ENCODE measurements around the gene DYNLT2B.

Gene DYNLT2B

DNA sequence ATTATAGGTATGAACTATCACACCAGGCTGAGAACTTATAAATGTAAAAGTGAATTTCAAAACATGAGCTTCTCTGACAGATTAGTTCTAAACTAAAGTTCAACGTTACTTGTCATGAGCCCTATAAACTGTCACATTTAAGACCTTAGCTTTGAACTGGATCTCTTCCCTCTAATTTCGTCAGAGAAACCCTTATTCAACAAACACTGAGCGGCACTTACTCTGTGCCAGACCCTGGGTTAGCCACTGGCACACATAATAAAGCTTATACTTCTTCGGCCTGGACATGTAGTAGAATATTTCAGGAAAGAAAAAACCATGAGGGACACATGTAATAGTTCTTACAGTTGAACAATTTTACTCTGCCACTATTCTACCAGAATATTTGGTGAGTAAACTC is 36.1 kb downstream of the DYNLT2B start:
- TF ChIP-seq ZFP30 (CRISPR knock-in tag; IDR thresholded peaks at IDR 0.05), result no peak
- TF ChIP-seq ZNF70 (CRISPR knock-in tag; IDR thresholded peaks at IDR 0.05), result no peak
- no peak for TF ChIP-seq SNAI2 (CRISPR knock-in tag; IDR thresholded peaks at IDR 0.05)
- ATAC-seq, result no peak

DNA sequence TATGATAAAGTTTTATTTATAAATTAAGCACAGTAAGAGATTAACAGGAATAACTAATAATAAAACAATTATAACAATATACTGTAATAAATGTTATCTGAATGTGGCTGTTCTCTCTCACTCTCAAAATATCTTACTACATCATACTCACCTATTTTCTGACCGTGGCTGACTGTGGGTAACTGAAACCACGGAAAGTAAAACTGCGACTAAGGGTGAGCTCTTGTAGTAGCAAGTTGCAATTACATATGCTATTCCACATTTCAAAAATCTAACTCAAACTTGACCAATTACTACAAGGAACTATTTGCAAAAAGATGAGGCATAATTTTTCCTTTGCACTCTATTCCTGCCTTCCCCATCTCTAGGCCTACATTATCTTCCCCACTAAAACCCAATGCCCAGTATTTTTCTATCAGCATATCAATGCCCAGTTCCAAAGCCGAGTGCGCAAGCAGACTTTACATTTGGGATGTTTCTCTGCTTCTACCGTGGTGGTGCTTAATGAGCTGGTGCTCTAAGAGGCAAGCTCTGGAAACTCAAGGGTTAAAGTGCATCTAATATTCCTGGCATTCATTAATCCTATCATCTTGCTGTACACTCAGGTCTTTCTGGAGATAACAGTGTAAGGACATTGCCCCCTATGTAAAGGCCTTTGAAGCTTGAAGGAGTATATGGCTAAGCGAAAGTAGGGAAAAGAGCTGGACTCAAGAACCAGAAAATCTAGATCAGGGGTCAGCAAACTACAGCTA is 37.2 kb downstream of the DYNLT2B start:
- ATAC-seq, result no peak
- TF ChIP-seq ESRRG (CRISPR knock-in tag; IDR thresholded peaks at IDR 0.05) (no peak), CSDC2 (CRISPR knock-in tag; IDR thresholded peaks at IDR 0.05) (no peak), ZFP3 (CRISPR knock-in tag; IDR thresholded peaks at IDR 0.05) (no peak), ZNF565 (CRISPR knock-in tag; conservative IDR thresholded peaks at IDR 0.05; ENCODE audit: low read depth) (no peak), GLIS3 (CRISPR knock-in tag; IDR thresholded peaks at IDR 0.05) (no peak), TCF4 (CRISPR knock-in tag; IDR thresholded peaks at IDR 0.05; ENCODE audit: borderline replicate concordance) (no peak), OSR1 (CRISPR knock-in tag; IDR thresholded peaks at IDR 0.05) (no peak), ZC3H10 (CRISPR knock-in tag; IDR thresholded peaks at IDR 0.05) (no peak), SNAI2 (CRISPR knock-in tag; IDR thresholded peaks at IDR 0.05) (no peak), ZNF70 (CRISPR knock-in tag; IDR thresholded peaks at IDR 0.05) (no peak), TOX (CRISPR knock-in tag; IDR thresholded peaks at IDR 0.05; ENCODE audit: borderline replicate concordance) (no peak), ZNF8 (CRISPR knock-in tag; IDR thresholded peaks at IDR 0.05) (no peak), BACH2 (CRISPR knock-in tag; IDR thresholded peaks at IDR 0.05; ENCODE audit: borderline replicate concordance) (no peak)
- TF ChIP-seq, protein P1, sequence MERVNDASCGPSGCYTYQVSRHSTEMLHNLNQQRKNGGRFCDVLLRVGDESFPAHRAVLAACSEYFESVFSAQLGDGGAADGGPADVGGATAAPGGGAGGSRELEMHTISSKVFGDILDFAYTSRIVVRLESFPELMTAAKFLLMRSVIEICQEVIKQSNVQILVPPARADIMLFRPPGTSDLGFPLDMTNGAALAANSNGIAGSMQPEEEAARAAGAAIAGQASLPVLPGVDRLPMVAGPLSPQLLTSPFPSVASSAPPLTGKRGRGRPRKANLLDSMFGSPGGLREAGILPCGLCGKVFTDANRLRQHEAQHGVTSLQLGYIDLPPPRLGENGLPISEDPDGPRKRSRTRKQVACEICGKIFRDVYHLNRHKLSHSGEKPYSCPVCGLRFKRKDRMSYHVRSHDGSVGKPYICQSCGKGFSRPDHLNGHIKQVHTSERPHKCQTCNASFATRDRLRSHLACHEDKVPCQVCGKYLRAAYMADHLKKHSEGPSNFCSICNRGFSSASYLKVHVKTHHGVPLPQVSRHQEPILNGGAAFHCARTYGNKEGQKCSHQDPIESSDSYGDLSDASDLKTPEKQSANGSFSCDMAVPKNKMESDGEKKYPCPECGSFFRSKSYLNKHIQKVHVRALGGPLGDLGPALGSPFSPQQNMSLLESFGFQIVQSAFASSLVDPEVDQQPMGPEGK (CRISPR knock-in tag; IDR thresholded peaks at IDR 0.05; ENCODE audit: borderline replicate concordance), result no peak
- TF ChIP-seq, protein P2, sequence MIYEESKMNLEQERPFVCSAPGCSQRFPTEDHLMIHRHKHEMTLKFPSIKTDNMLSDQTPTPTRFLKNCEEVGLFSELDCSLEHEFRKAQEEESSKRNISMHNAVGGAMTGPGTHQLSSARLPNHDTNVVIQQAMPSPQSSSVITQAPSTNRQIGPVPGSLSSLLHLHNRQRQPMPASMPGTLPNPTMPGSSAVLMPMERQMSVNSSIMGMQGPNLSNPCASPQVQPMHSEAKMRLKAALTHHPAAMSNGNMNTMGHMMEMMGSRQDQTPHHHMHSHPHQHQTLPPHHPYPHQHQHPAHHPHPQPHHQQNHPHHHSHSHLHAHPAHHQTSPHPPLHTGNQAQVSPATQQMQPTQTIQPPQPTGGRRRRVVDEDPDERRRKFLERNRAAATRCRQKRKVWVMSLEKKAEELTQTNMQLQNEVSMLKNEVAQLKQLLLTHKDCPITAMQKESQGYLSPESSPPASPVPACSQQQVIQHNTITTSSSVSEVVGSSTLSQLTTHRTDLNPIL (CRISPR knock-in tag; IDR thresholded peaks at IDR 0.05; ENCODE audit: low read depth), result no peak
- TF ChIP-seq, protein P3, sequence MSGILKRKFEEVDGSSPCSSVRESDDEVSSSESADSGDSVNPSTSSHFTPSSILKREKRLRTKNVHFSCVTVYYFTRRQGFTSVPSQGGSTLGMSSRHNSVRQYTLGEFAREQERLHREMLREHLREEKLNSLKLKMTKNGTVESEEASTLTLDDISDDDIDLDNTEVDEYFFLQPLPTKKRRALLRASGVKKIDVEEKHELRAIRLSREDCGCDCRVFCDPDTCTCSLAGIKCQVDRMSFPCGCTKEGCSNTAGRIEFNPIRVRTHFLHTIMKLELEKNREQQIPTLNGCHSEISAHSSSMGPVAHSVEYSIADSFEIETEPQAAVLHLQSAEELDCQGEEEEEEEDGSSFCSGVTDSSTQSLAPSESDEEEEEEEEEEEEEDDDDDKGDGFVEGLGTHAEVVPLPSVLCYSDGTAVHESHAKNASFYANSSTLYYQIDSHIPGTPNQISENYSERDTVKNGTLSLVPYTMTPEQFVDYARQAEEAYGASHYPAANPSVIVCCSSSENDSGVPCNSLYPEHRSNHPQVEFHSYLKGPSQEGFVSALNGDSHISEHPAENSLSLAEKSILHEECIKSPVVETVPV (CRISPR knock-in tag; IDR thresholded peaks at IDR 0.05), result no peak
- TF ChIP-seq, protein P4, sequence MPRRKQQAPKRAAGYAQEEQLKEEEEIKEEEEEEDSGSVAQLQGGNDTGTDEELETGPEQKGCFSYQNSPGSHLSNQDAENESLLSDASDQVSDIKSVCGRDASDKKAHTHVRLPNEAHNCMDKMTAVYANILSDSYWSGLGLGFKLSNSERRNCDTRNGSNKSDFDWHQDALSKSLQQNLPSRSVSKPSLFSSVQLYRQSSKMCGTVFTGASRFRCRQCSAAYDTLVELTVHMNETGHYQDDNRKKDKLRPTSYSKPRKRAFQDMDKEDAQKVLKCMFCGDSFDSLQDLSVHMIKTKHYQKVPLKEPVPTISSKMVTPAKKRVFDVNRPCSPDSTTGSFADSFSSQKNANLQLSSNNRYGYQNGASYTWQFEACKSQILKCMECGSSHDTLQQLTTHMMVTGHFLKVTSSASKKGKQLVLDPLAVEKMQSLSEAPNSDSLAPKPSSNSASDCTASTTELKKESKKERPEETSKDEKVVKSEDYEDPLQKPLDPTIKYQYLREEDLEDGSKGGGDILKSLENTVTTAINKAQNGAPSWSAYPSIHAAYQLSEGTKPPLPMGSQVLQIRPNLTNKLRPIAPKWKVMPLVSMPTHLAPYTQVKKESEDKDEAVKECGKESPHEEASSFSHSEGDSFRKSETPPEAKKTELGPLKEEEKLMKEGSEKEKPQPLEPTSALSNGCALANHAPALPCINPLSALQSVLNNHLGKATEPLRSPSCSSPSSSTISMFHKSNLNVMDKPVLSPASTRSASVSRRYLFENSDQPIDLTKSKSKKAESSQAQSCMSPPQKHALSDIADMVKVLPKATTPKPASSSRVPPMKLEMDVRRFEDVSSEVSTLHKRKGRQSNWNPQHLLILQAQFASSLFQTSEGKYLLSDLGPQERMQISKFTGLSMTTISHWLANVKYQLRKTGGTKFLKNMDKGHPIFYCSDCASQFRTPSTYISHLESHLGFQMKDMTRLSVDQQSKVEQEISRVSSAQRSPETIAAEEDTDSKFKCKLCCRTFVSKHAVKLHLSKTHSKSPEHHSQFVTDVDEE (CRISPR knock-in tag; IDR thresholded peaks at IDR 0.05), result no peak

DNA sequence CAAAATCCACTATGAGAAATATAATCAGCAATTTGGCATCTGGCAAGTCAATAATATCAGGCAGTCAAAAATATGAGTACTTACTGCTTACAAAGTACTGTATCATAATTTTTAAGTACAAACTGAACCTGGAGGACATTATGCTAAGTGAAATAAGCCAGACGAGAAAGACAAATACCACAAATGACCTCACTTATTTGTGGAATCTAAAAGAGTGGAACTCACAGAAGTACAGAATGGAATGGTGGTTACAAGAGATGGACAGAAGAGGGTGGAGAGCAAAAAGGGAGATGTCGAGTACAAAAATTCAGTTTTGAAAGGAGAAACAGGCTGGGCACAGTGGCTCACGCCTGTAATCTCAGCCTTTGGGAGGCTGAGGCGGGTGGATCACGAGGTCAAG is 42.9 kb downstream of the DYNLT2B start:
- no peak for TF ChIP-seq BACH2 (CRISPR knock-in tag; IDR thresholded peaks at IDR 0.05; ENCODE audit: borderline replicate concordance)
- TF ChIP-seq, protein P4 (CRISPR knock-in tag; IDR thresholded peaks at IDR 0.05), result no peak
- no peak for TF ChIP-seq ZNF565 (CRISPR knock-in tag; conservative IDR thresholded peaks at IDR 0.05; ENCODE audit: low read depth)
- TF ChIP-seq ZFP3 (CRISPR knock-in tag; IDR thresholded peaks at IDR 0.05), result no peak
- no peak for ATAC-seq

Data from SK-N-SH treated with all-trans-retinoic acid at 6 μM for 48 hours (cell line).